Activated CD4-positive, CD25-positive, alpha-beta regulatory T cell treated with anti-CD3 and anti-CD28 coated beads, Interleukin-2, amount 50 U/mL, for 24 hours (primary cell): ENCODE results near the gene PRKN.
A peak's percentile ranks its signal among the peaks of the same experiment; 100 is the strongest.

Experiments used
- ATAC-seq, 2 donors: fragments of 150-1000 bp; cut with Tn5 transposase; one replicate each; pipeline ENCODE4 v1.10.0; 2021; ENCODE audit warnings: mild to moderate bottlenecking in 1 of 2, moderate library complexity in 1 of 2

The PRKN gene

DNA sequence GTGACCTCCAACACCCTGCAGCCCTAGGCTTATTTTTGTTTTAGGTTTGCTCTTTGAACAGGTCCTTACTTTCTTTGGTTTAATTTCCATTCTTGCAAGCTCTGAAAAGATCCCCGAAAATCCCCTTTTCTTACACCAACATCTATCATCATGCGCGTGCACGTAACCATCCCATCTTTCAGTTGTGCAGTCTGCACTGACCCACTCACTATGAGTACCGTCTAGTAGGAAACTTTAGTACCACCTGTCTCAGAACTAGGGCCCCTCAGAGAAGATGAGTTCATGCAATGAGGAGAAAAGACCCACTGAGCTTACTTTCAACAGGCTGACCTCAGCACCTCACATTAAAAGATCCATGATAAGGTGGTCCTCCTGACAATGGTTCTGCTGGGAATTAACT, 1333.1 kb downstream of the PRKN start:
- peak in 1 of 2 donors; percentile 18 for ATAC-seq

DNA sequence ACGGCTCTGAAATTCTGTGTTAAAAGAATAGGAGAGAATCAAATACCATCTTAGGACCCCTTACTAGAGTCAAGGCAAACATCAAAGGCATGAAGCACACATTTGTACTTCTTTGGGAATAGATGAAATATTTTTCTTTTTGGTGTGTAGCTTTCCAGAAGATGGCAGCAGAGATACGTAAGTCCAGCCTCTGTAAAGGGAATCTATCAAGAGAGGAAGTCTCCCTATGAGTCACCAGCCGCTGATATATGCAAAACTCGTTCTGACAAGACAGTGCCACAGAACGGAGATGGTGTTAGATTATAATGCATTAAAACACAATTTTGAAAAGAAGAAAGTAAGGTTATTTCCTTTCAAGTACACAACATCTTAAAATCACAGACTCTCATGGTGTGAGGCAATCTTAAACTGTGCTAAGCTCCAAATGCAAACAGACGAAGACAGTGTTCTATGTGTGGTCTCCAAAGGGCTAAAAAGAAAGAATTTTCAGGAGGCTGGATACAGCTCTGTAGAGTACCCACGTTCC, 1333.7 kb downstream of the PRKN start:
- peak; percentile 98 for ATAC-seq

DNA sequence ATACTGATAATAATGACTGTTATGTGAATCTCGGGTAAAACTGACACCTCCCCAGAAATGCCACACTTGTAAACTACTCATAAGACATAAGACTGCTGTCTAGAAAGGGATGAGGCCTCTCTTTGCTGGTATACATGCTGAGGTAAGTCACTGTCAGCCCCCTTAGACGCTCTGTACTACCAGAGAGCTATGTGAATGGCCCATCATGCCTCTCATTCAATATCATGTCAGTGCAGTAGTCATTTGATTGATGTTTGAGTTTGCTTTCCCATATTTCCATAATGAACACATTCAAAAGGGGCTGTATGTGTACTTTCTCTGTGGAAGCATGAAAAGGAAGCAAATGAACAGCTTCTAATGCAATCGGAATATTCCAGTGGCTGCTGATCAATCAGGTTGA, 1334.3 kb downstream of the PRKN start:
- no peak for ATAC-seq

DNA sequence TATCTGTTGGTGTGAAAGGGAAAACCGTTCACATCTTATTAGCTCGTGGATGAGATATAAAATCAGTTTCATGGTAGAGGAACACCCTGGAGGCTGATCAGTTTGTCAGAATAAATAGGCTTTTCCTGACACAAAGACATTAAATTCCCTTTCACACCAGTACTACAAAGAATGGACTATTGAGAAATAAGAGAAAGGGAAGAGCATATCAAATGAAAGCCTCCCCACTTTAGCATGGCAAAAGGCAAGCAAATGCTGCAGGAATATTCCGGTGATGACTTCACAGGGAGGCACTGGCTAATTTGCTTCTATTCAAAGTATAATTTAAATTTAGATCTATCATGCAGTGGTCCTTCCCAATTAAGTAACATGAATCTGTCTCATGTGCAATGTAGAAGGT, 1337.8 kb downstream of the PRKN start:
- ATAC-seq: no peak

DNA sequence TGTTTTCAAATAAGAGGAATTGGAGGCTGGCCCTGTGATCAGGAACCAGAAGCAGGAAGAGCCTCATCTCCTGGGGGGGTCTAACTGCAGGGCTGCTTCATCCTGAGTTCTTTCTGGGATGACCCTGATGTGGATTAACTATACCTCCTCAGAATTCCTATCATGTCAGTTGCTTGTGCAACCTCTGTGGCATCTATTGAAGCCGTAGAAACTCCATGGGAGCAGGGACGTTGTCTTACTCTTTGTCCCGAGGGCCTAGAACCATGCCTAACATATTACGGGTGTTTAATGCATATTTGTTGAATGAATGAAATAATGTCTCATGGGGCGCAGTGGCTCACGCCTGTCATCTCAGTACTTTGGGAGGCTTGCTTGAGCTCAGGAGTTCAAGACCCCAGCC, 1343.6 kb downstream of the PRKN start:
- no peak for ATAC-seq

DNA sequence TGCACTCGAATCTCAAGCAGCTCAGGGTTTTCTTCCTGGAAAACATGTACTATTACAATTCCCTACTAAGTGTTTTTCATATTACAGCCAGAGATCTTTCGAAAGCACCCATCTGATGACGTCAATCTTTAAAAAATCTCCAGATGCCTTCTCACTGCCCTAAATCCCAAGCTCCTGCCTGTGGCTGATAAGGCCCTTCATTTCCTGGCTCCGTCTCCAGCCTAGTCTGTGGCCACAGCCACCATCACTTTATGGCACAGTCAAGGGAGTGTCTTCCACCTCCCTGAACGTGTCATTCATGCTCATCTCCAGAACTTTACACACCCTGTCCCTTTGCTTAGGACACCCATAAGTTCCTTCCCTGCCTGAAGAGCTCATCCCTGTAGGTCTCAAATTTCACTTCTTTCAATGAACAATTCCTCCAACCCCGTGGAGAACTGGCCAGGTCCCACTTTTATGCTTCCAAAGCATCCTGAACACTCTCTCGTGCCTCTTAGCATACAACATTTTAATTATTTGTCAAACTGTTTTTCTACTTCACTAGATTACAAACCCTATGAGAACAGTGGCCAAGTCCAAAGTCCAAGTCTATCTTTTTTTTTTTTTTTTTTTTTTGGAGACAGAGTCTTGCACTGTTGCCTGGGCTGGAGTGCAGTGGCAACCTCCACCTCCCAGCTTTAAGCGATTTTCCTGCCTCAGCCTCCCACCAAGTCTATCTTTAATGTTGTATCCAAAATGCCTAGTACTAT, 1347.6 kb downstream of the PRKN start:
- ATAC-seq: no peak

DNA sequence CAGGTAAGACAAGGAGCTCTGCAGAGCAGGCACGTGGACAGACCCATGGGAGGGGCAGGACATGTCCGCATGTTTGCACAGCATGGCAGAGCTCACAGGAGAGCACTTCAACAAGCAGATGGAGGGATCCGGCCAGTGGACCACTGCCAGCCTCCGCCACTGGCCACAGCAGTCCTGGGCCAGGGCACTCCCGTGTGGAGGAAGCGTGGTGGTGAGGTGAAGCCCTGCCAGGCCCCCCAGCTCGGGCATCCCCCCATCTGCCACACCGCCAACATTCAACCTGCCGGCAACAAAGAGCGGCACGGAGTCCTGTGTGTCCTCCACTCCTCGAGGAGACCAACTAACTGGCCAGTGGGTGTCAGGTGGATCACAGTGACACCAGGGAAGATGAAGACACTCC, 1349.5 kb downstream of the PRKN start:
- ATAC-seq: no peak

DNA sequence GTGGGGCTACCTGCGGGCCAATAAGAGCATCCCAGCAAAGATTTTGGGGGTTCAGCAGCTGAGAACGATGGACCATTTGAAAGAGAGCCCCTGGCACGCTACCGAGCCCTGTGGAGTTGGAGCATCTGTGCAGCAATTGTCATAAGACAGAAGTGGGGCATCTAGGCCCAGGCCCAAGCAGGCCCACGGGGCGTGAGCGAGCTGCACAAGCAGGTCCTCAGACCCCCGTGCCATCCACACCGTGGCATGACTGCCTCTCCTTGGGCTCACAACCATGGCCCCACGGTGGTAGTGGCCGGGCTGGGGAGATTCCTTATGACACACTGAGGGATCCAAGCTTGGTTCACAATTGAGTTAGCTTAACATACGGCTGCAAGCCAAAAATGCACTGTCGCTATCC, 1350.5 kb downstream of the PRKN start:
- no peak for ATAC-seq

DNA sequence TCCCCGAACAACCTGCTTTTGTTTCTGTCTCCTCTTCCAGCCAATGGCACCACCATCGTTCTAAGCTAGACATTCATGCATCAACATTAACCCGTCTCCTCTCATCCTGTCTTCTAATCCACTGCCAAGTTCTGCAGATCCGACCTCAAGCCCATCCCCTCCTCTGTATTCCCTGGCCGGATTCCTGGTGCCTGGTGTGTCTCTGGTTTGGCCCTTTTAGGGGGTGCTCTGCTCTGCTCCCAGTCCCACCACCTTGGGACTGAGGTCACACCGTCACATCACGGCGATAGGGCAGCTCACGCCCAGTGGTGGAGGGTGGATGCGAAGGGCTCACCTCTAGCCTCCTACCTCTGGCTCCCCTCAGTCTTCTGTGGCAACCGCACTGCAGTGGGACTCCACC, 1351.2 kb downstream of the PRKN start:
- no peak for ATAC-seq

DNA sequence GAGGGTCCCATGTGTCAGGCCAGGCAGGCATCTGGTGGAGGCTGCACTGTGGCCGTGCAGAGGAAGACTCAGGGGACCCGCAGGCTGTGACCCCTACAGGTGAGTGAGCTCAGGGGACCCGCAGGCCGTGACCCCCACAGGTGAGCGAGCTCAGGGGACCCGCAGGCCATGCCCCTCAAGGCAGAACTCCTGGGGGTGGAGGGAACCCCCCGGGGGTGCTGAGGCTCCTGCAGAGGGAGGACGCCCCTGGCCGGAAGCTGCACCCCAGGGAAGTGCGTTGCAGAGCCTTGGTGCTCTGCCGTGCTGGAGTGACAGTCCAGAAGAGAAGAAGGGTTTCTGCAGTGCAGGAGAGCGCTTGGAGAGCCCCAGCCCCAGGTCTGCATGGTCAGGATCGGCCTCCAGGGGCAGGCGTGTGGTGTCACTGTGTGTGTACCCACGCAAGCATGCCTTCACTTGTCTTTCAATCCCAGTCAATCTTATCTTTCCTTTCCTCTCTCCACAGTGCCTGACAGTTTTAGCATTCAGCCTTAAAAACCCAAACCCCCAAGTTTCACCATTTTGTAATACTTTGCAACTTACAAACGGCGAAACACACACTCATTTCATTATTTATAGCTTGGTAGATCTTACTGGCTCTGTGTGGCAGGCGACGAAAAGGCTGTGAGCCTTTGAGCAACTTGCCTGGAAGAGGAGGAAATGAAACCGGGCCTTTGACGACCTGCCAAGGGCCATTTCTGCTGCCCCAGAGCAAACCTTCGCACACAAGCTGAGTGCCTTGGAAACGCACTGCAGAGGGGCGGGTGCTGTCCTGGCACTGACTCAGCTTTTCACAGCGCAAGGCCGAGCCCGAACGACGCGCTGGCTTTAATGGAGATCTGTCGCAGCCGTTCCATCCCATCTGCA, 1352.3 kb downstream of the PRKN start:
- ATAC-seq: no peak

DNA sequence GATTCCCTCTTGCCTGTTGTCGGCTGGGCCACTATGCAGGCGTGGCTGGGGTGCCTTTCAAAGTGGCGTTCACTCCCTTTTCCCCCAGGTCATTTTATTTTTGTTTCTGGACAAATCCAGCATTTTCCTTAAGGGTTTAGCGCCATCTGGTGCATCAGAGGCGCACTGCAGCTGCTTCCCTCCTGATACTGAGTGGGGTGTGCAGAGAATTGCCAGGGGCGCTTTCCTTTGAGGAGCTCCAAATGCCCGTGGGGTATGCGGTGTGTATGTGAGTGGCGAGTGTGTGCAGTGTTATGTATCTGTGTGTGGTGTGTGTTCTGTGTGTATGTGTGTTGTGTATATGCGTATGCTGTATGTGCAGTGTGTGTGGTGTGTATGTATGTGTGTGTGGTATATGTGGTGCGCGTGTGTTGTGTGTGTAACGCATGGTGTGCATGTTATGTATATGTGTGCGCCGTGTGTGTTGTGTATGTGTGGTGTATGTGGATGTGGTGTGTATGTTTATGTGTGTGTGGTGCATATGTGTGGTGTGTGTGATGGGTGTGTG, 1353.6 kb downstream of the PRKN start:
- ATAC-seq: no peak

DNA sequence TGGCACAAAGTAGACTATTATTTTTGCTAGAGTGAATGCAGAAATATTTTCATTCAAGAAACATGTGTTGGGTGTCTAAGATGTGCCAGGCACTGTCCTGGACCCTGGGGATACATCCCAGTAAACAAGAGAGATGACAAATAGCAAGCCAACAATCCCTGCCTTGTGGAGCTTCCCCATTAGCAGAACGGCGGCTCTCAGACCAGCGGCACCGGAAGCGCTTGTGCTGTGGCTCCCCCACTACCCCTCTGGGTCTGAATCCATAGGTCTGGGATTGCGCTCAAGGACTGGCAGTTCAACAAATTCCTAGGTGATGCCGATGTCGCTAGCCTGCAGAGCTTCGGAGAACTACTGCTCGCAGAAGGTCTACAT, 1355.2 kb downstream of the PRKN start:
- ATAC-seq: no peak

DNA sequence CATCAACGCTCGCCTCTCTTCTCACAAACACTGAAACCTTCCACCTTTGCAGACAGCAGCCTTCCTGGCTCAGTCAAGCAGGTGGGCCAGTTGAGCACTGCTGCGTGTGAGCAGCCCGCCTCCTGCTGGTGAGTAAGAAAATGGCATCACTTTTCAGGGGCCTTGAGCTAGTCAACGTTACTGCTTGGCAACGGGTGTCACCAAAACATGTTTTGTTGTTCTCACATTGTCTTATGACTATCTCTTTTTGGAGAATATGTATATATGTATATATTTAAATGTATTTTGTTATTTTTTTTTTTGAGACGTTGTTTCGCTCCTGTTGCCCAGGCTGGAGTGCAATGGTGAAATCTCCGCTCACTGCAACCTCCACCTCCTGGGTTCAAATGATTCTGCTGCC, 1356.7 kb downstream of the PRKN start:
- ATAC-seq: peak; percentile 74 to 75

DNA sequence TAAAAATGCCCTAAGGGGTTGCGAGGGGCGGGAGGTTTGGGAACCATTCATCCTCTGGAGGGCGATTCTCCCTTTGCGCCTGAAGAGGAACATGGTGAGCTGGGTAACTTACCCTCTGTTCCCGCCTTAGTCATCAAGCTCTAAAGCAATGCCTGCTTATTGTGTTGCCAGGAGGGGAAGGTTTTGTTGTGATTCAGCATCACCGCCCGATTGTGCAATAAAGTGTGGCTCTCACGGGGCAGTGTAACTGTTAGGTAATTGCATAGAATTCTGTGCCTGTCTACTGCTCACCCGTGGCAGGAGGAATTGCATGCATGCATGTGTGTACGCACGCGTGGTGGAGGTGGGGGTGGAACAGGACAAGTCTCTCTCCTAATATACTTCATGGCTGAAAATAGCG, 1358.2 kb downstream of the PRKN start:
- no peak for ATAC-seq

DNA sequence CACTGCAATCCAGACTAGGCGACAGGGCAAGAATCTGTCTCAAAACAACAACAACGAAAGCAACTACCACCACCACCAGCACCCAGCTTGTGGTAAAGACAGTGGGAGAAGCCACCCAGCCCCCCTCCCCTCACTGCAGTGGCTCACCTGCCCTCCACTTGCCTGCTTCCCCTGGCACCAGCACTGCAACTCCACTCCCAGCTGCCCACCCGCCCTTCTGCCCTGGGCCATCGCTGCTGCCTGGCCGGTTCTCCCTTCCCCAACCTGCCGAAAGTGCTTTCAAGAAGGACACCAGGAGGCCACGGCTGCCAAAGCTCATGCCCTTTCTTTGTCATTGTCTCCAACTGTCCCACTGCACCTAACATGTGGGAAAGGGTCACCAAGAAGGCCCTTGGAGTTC, 1359.1 kb downstream of the PRKN start:
- ATAC-seq: no peak

DNA sequence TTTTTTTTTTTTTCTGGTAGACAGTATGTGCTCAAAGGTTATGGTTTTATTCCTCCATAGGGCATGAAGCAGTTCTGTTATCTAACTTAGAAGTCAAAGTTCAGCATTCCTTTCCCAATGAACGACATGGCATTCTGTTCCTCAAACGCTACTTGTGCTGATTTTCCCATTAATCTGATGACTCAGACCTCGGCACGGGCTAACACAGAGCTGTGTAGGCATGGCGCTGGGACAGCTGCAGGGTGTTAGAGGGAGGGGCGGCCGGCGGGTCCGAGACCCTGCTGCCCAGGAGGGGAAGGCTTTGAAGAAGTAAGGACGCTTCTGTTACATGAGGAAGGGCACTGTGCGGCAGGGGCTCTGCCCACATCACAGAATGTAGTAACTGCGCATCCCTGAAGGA, 1360.1 kb downstream of the PRKN start:
- ATAC-seq: peak in 1 of 2 donors; percentile 20

DNA sequence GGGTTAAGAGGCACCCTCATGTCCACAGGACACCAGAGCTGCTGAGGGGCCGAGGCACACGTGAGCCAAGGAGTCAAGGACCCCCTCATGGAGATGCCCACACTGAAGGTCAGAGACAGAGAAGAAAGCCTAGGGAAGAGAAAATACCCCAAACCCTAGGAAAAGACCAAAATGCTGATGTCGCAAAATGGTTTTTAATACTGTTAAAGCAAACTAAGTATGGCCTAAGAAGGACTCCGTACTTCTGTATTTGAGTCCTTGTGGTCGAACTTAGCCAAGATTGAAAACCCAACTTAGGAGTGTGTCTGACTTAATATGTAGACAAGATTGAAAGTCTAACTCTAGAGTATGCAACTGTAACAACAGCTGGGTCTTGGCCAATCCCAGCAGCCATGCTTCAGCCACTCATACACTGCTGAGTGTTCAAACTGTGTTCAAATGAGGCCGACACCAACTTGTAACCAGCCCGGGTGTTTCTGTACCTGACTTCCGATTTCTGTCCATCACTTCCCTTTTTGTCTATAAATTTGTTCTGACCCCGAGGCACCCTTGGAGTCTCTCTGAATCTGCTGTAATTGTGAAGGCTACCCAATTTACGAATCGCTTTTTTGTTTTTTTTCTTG, 1361.2 kb downstream of the PRKN start:
- no peak for ATAC-seq

DNA sequence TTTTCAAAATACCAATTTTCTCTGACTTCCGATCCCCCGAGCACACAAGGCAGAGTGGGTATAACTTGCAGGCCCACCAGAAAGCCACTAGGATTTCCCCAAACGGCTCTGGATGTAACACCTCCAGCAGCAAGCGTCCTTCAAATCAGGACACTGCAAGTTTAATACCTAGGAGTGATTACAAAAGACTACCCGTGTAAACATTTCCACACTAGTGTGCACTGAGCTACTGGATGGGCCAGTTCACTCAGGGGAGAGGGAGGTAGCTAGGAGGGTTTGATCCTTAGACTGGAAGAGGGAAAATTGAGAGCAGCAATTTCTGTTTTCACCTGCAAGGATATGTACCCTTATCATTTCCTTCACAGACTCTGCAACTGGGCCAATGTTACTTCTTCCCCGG, 1361.9 kb downstream of the PRKN start:
- no peak for ATAC-seq

DNA sequence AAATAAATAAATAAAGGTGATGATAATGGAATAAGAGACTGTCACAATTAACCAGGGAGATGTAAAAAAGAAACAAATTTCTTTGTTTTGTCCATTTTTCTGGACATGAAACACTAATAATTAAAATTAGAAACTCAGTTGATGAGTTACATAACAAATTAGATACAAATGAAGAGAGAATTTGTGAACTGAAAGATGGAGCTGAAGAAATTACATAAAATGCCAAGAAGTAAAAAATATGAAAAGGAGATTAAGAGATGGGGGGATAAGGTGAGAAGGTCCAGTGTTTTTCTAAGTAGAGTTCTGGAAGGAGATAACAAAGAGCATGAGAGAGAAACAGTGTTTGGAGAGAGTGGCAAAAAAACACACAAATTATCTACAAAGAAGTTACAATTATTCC, 1364.3 kb downstream of the PRKN start:
- no peak for ATAC-seq

DNA sequence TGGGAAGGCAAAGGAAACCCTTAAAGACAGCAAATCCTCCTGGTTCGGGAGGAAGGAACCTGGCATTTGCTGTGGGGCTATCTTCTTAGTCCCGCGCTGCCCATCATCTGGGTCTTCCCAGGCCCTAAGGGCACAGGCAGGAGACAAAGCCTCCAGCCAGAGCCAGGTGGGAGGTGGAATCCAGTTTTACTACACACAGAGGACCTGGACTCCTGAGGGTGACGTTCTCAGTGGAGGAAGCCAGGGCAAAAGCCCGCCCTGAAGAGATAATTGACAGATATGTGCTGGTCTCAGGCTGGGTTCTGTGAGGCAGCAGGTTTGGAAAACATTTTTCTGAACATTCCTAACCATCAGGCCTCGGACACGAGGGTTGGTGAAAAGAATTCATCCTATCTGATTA, 1365.3 kb downstream of the PRKN start:
- no peak for ATAC-seq

DNA sequence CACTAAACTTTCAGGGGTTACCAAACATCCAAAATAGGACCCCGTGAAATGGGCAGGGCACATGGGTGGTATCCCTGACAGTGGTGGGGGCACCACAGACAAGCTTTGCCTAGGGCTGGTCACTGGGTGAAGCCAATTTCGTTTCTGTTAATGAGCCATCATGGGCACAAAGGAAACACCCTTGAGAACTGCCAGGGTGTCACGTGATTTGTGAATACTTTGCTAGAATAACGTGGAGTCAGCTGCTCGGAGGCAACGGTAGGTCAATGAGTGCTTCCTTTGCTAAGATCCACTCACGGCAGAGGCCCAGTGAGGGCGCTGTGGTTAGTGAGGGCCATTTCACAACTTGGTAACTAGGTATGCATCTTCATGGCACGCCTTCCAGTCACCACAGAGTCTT, 1366.0 kb downstream of the PRKN start:
- ATAC-seq: no peak

DNA sequence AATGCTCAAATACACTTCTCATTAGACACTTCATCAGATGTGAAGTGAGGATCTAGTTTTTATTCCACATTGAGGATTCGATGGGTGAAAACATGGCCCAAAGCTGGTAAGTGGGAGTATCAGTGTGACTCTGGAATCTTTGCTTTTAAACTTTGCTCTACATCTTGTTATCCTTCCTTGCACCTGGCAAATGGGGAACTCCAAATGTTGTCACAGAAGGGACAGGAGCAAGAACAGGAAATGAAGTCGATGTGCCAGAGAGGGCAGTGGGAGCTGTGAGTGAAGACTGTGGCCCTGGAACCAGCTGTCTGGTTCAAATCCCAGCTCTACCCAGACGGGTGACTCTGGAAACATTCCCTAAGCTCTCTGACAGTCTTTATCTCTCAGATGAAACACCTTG, 1367.0 kb downstream of the PRKN start:
- no peak for ATAC-seq

DNA sequence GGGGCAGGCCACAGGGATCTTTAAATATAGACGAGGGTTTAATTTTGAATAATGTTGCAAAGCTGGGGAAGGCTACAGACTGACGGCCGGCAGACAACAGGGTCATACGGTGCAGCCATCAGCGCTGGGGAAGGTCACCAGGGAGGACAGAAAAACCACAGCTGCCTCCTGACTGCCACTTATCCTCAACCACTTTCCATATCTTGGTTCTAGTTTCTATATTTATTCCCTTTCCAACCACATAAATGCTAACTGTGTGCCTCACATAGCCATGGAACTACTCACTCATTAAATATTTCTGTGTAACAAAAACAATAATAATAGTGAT, 1368.0 kb downstream of the PRKN start:
- no peak for ATAC-seq
